NCI-H1092 treated with DMSO at 0.1 percent for 48 hours (cell line): Measurements from ENCODE around the gene SEPTIN8.
A peak's percentile ranks its signal among the peaks of the same experiment; 100 is the strongest.

Experiments used
- DNase-seq: peaks from one replicate; lab custom pipeline; 2025; lab: John Stamatoyannopoulos, UW

SEPTIN8 gene

DNA sequence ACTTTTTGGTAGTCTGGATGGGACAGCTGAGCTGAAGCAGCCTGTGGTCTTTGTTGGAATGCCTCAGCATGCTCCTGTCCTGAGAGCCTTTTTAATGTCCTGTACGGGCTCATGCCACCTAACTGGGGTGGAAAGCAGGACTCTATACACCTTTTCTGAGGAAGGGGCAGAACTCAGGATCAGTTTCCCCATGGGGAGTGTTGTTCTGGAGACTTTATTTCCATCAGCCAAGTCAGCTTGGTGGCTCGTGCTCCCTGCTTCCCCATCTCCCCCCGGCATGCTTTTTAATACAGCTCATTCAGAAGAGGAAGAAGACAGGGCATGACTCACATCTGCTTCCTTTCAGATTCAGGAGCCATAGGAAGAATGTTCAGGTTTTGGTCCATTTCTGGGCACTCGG, 5.1 kb upstream of the SEPTIN8 start:
- DNase-seq: no peak

DNA sequence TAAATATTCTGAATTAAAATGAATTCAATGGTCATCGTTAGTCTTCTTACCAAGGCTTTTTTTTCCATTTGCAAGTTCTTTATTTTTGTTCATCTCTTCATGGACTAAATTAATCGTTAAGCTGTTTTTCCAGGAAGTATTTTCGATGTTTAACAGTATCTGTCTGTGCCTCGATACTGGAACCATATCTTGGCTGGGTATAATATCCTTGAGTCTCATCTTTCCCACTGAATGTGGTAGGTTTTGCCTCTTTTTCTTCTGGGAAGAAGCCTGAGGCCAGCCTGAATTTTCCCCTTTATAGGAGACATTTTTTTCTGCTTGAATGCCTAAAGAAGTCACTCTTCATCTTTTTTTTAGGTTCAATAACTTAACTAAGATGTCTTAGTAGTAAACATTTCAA, 4.0 kb upstream of the SEPTIN8 start:
- DNase-seq: no peak

DNA sequence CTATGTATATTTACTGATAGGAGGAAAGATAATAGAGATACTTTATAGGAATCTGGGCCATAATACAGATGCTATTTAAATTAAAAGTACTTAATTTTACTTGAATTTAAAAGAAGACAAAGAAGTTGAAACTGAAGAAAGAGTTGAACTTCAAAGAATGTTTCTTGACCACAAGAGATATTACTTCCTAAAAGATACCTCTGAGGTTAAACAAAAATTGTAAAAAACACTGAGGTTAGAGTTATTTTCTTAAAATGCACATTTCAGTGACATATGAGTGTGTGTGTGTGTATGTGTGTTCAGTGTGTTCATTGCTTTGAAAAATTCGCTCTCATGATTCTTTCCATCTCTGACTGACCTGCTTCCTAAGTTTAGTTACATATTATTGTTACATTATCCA, 3.5 kb upstream of the SEPTIN8 start:
- DNase-seq: no peak

DNA sequence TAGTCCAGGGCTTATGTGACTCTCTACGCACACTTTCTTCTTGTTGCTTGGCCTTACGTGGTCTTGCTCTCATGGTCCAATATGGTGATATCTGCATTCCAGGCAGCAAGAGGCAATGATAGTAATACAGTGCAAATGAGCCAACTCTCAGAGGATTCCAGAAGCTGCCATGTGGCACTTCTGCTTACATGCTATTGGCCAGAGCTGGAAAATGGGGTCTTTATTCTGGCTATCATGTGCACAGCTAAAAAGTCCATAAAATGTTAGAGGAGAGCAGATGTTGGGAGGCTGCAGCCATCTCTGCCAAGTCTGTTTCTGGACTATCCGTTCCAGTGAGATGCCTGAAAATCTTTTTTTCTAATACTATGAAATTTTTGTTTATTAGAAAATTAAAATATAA, 2.9 kb upstream of the SEPTIN8 start:
- DNase-seq: no peak

DNA sequence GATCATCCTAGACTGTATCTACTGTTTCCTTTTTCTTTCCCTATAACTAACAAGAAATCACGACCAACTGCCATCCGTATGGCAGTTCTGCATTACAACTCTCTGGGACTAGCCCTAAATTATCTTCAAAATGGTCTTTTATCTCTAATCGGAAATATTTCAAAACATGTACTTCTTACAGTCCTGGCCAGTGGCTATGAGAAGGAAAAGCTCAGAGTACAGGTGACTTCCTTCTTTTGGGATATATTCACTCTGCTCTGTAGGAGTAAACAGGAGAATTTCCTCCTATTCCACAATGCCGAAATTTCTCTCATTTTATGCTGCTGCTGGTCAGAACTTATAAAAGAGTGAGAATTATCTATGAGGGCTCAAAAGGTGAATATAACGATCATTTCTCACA, 1.8 kb upstream of the SEPTIN8 start:
- DNase-seq: no peak

DNA sequence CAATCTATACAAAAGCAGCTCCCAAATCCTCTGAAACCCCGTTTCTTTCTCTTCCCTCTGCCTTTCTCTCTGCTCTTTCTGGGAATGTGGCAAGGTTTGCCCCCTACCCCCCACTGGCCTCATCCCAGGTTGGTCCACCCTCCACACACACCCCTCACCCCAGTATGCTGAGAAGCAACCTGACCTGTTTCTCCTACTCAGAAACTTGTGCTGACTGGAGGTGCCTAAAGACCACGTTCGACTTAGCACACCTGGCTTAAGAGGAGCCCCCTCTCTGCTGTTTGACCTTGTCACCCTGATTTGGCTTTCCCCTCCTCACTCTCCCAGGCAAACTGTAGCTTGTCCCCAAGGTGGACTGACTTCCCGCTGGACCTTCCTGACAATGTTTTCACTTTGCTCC, 1.1 kb upstream of the SEPTIN8 start:
- no peak for DNase-seq

DNA sequence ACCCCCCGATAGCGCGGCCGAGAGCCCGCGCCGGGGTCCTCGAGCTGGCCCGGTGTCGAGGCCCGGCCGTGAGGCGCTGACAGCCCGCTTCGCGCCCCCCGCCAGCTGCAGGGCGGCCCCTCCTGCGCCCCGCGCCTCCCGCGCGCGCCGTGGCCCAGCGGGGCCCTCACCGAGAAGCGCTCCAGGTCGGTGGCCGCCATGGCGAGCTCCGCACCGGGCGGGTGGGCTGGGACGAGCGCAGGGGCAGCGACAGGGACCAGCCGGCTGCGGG, 166 bp downstream of the SEPTIN8 start:
- DNase-seq: no peak

DNA sequence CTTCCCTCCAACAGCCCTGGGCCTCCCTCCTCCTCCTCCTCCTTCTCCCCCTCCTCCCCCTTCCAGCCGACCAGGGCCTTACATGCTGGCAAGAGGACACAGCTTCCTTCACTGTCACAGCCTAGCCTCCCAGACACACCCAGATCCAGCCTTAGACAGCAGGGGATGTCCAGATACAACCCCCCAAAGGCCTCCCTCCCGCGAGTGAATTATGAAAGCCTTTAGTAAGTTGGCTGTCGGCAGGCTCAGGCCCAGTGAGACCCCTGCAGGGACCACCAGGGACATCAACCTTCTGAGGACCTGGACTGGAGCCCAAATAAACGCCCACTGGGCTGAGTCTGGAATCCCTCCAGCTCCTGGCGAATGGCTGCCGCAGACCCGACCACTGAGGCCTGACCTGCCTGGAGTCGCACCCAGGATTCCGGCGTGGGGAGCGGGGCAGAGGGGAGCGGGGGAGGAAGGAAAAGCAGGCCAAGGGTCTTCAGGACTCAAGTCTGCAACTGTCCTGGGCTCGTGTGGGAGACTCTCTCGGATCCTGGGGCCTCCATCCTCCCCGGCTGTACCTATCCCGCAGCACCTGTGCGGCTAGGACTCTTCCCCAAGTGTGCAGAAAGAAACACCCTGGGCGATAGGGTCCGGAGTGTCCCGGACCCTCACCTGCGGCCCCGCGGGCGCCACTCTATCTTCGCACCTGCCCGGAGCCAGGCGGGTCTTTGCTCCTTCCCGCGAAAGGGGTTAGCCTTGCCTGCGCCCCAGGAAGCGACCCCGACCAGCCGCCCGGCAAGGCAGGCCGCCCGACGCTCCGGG, 705 bp downstream of the SEPTIN8 start:
- DNase-seq: peak; percentile 35

DNA sequence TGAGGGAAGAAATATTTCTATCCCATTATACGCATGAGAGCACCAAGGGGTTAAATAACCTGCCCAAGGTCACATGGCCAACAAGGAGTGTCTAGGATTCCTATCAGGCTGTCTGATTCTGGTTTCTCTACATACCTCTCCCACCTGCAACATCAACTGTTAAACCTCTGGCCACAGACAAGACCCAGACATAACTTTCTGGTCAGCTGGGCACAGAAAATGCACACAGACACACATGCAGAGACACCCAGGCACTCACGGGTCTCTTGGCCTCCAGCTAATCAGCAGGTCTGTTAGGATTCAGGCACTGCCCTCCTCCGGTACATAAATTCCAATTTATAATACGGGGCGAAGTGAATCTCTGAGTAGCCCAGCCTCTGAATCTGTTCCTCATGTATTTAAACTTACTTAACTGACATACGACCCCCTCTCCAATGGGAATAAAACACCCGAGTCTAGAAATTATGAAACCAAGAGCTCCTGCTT, 1.5 kb downstream of the SEPTIN8 start:
- DNase-seq: no peak

DNA sequence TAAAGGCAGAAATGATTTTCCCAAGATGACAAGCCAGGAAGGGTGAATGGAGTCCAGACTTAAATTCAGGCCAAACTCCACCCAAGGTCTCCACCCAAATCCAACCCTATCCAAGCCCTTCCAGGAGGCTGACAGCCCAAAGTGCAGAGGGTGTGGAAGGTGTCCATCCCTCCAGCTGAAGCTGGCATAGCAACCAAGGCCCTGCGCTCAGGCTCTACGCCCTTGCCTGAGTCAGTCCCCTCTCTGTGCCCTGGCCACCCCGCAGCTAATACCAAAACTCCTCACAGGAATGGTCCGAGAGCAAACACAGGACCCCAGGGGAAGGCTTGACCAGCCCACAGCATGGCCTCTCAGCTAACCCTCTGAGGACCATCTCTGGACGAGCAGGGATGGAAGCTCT, 2.1 kb downstream of the SEPTIN8 start:
- no peak for DNase-seq

DNA sequence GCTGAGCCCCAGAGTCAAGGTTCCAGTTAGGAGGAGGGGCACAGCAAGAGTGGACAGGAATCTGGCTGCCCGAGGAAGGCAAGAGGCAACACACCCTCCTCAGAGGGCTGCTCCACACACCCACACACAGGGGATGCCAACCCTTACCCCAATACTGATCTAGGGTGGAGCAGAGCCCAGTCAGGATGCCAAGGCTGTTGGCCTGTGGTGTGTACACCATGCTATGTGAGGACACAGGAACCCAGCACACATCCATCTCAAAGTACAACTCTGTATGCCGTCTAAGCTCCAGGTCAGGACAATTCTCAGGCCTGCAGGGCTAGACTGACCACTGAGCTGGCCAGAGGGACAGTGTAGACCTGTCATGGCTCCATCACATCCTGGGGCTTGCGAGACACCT, 2.6 kb downstream of the SEPTIN8 start:
- DNase-seq: no peak

DNA sequence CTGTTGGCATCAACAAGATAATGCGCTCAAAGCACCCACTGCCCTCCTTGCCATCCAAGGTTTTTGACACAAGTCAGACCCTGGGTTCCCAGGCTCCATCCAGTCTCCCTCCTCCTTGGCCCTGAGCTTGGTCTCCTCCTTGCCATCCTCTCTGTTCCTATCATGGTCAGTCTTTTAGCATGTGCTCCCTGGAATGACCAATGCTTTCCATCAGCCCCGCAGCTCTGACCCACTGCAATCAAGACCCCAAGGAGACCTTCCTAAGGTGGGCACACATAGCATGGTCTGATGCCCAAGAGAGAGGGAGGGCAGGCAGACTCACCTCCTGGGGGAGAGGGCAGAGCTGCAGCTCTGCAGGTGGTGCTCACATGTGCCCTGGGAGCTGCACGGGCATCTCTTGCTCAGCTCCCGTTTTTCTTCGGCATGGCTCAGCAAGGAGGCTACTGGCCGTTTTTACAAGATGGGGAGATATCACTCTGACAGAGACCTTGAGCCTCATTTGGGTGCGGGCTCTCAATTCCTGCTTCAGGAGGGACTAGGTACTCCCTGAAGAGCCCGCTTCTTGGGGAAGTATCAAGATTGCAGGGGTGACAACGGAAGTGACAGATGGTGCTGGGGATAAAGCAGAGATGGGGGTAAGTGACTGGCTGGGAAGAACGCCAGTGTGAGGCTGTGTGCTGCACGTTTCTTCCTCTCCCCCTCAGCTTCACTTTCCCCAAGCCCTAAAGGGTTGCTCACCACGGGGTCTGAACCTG, 3.3 kb downstream of the SEPTIN8 start:
- DNase-seq: no peak

DNA sequence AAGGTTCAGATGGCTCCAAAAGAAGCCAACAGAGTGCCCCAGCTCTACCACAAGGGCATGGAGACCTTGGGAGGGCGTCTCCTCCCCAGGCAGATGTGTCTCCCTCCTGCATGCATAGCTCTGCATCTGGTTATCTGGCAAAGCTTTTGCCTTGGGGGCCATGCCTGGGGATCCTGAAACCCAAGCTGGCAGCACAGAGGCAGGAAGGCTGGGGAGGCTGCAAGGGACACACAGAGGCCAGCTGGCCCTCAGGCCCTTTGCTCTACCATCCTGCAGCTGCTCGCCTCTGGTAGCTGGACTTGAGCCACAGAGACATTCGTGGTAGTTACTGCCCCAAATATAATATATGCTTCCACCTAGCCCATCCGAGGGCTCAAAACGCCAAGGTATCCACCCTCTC, 3.9 kb downstream of the SEPTIN8 start:
- no peak for DNase-seq

DNA sequence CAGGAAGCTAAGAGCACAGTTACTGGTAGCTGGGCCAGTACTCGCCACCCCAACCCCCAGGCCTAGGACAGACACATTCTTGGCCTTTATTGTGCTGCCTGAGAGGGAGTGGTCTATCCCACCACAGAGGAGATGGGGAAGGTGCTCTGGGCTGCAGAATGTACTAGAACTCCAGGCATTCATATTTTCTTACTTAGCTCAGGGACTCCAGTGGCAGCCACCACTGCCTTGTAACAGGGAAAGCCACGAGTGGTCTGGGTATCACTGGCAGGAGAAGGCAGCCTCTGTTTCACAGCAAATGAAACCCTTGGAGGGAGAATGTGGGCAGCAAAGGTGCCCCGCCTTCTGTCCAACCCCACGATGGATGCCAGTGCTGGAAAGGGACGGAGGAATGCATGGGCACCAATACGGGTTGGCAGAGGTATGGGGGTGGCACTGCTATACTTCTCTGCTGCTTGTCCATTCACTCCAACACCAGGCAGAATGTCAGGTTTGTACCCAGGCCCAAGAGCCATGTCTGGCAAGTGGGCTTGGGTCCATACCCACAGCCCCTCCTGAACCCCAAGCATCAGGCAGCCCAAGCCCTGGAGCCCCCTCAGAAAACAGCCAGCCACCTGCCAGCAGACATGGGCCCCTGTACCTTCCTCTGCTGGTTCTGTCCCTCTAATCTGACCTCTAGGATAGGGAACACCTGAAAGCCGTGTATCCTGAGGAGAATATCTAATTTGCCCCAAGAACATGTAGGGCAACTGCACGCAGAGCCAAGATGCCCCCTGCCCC, 4.6 kb downstream of the SEPTIN8 start:
- DNase-seq: no peak

DNA sequence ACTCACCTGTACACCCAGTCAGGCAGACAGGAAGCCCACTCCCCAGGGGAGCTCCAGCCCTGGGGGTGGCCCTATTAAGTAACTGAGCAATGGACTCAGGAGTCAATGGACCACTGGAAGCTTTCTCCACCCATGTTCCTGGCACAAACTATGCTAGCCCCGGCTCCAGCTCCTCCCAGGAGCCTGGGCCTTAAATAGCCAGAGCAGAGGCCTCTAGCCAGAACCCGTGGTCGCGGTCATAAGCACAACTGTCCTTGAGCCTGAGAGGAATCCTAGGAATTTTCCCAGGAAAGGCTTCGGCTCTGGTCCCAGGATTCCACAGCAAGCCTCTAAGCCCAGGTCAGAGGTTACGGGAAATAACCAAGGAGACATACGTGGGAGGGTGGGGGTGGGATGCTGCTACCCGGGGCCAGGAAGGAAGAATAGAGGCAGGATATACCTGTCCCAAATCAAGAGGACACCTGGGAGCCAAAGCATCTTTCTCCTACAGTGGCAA, 5.5 kb downstream of the SEPTIN8 start:
- DNase-seq: no peak

DNA sequence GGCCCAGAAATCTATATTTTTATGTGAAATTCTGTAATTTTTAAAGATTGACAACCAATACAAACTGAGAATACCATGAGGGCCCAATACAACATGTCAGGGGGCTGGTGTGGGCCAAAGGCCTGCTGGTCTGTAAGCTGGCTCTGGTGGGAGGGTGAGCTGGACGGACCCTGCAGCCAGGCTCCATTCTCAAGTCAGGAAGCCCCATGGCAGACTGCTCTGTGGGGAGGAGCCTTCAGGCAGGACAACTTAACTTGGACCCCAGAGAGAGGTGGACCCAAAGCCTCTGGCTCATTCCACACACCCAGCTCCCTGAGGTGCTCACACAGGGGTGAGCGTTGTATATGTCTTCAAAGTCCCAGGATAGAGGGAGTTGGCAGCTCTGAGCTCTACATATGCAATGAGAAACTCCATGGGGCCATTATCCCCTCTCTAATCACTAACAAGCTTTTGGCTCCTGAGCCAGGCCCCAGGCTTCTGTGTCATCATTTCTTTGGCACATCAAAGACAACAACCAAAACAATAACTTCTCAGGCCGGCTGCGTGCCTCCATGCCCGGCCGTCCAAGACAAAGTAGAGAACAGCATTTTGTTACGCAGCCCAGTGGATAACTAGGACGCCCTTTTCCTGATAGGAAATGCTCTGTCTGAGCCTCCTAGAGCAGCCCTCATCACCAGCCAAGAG, 6.4 kb downstream of the SEPTIN8 start:
- no peak for DNase-seq

DNA sequence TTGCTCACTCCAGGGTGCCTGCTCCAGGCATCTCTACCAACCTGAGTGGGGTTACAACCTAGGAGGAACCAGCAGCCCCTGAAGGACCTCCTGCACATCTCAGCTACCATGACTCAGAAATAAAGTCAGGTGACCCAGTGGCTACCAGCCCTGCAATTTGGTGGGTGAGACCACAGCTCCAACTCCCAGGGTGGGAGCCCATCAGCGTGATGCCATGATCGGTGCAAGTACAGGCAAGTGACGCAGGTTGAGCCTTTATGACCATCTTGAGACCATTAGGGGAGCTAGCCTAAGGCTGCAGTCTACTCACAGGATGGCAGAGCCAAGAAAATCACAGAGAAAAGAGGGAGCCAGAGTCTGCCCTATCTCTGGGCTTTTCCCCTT, 8.6 kb downstream of the SEPTIN8 start:
- no peak for DNase-seq

DNA sequence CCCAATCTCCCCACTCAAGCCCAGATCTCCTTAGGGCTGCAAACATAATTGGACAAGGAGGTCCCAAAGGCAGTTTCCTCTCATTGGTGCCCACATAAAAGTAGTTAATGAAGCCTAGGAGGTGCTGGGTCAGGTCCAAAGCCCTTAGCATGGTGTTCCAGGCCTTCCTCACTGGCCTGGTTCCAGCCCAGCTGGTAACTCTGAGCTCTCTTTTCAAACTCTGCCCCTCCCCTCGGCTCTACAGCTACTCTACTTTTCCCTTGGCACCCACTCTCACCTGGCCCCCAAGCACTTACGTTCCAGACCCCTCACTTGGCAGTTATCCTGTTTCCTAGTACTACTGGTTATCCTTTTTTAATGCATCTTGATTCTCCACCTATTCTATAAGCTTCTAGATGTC, 9.9 kb downstream of the SEPTIN8 start:
- DNase-seq: no peak

DNA sequence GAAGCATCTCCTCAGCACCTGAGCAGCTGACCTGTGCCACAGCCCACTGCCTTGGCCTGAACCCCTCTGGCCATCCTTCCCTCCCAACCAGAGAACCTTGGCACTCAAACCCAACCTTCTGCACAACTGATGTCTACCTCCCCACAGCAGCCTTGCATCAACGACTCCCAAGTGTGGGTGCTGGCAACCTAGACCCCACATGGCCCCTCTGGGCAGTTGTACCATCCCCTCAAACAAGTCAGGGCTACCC, 10.3 kb downstream of the SEPTIN8 start:
- no peak for DNase-seq

DNA sequence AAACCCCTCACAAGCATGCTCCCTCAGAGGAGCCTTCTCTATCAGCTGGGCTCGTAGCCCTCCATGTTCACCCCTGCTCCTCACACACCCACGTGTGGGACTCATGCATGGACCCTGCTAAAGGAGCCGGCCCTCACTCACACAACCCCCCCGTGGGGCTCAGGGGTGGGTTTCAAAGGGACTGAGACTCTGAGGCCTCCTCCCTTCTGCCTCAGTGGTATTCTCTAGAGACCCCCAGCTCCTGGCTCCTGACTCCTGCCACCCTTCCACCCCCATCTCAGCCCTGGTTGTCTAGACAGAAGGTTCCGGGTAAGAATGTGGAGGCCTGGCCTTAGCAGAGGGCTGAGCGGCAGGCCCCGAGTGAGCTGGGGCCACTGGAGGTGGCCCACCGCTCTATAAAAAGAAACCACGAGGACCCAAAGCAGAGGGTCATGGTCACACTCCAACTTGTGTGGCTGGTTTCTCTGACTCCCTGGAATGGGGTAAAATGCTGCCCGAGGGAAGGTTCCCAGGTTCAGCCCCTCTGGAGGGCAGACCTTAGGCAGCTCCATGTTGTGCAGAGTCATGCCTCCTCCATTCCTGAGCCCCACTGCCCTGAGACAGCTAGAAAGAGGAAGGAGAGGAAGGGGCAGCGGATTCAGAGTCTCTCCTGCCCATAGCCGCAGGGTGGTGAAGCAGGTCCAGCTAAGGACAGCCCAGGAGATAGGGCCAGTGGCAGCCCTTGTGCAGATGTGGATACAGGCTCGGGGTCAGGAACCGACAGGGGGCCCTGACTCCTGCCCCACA, 10.8 kb downstream of the SEPTIN8 start:
- DNase-seq: no peak

DNA sequence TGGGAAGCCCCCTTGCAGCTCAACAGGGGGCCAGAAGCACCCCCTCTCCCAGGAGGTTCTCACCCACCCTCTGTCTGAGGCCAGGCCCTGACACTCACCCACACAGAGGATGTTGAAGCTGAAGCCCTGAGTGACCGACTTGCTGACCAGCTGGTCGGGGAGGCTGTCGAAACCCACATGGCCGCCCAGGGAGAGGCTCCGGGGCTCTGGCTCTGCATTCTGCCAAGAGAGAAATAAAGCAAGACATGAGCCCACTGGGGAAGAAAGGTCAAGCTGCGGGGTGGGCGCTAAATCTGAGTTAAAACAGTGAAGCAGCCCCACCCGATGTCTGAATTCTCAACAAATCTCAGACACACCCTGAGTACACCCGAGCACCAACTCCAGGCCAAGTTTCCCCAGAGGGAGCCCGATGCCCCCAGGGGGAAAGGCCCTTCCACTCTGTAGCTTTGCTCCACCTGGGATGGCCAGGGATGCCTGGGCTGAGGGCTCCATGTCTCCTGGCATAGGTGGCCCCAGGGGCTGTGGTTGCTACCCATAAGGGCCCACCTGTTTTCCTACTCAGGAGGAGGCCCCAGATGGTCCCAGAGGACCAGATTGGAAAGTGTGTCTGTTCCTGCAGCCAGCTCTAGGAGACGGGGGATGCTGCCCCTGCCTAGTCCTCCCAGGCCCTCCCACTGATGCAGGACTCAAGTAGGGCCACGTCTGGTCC, 11.6 kb downstream of the SEPTIN8 start:
- DNase-seq: no peak
